ENCODE results near the gene MYOM3.

GRCh38 chr1:24097663-24098062, 14.3 kb downstream of the MYOM3 start:
- TF ChIP-seq CTCF (IDR thresholded peaks at IDR 0.05; ENCODE audit: poor library complexity) (no peak), EZH2phosphoT487 (IDR thresholded peaks at IDR 0.05; ENCODE audit: low read depth, severe bottlenecking, unreplicated experiment) (no peak), EZH2 (IDR thresholded peaks at IDR 0.05; ENCODE audit: borderline replicate concordance) (no peak)
